Endothelial cell (in vitro differentiated cells): ENCODE measurements around the gene UTRN. TPM values are rescaled to one million over a fixed set of nuclear protein-coding genes. Genes with fewer than 3 reads are reported as not detected.

Experiments
- DNase-seq: peaks from one replicate; pipeline ENCODE4 v3.0.0; 2021; ENCODE audit warnings: low spot score
- H3K27ac Mint-ChIP-seq: one replicate; pipeline ENCODE4 v1.8.0; 2021; ENCODE audit warnings: mixed read lengths, inconsistent platforms; ENCODE audit not compliant: unreplicated experiment
- H3K27me3 Mint-ChIP-seq: one replicate; pipeline ENCODE4 v1.8.0; 2021; ENCODE audit warnings: mild to moderate bottlenecking, moderate library complexity, mixed read lengths, inconsistent platforms; ENCODE audit not compliant: unreplicated experiment
- H3K36me3 Mint-ChIP-seq: one replicate; pipeline ENCODE4 v1.8.0; 2021; ENCODE audit warnings: mild to moderate bottlenecking, low read depth, mixed read lengths, inconsistent platforms; ENCODE audit not compliant: unreplicated experiment
- H3K4me1 Mint-ChIP-seq: one replicate; pipeline ENCODE4 v1.8.0; 2021; ENCODE audit warnings: mild to moderate bottlenecking, mixed read lengths, inconsistent platforms; ENCODE audit not compliant: unreplicated experiment
- H3K4me3 Mint-ChIP-seq: one replicate; pipeline ENCODE4 v1.8.0; 2021; ENCODE audit warnings: mild to moderate bottlenecking, mixed read lengths, inconsistent platforms; ENCODE audit not compliant: unreplicated experiment
- H3K9me3 Mint-ChIP-seq: one replicate; pipeline ENCODE4 v1.8.0; 2021; ENCODE audit warnings: mixed read lengths, inconsistent platforms; ENCODE audit not compliant: unreplicated experiment
- CTCF ChIP-seq: fragments of 200-600 bp; sonication (generic); IDR thresholded peaks from one replicate; pipeline ENCODE4 v1.5.0; 2021; ENCODE audit warnings: antibody characterized with exemption; ENCODE audit not compliant: unreplicated experiment
- total RNA-seq: library from RNA; stranded (reverse); fragmentation: NEBNext Ultra II Directional; extraction: Animal tissue kit (Norgen Biotek cat#: 25700); gene quantifications from one replicate; pipeline ENCODE4 v1.2.1, GENCODE V29; 2021; ENCODE audit not compliant: unreplicated experiment

The UTRN gene
- total RNA-seq, 1 donor from 2014 or later: 164 TPM

- Mint-ChIP-seq H3K4me3 (no peak overlapping the region), H3K4me1 (peaks cover 42% of the 10 kb centered on the region), H3K36me3 (peaks cover 4% of the 10 kb centered on the region), H3K27me3 (no peaks in the 10 kb centered on the region), H3K27ac (peak overlapping the region; percentile 28), H3K9me3 (no peaks in the 10 kb centered on the region)
- no peak for TF ChIP-seq CTCF
- DNase-seq: no peak
These were observed 31.1 kb downstream of the UTRN start for GRCh38 chr6:144315981-144316861.

GRCh38 chr6:144316862-144317195 lies 31.7 kb downstream of the UTRN start:
- Mint-ChIP-seq H3K27me3 (no peaks in the 10 kb centered on the region), H3K4me3 (no peak overlapping the region), H3K4me1 (peaks cover 42% of the 10 kb centered on the region), H3K36me3 (peaks cover 4% of the 10 kb centered on the region), H3K9me3 (no peaks in the 10 kb centered on the region), H3K27ac (peak overlapping the region; percentile 28)
- TF ChIP-seq CTCF: no peak
- DNase-seq: no peak

- peaks cover 4% of the 10 kb centered on the region for H3K36me3 Mint-ChIP-seq
- H3K9me3 Mint-ChIP-seq: no peaks in the 10 kb centered on the region
- no peak overlapping the region for H3K4me3 Mint-ChIP-seq
- H3K27ac Mint-ChIP-seq: peak overlapping the region; percentile 78
- DNase-seq: no peak
- peaks cover 42% of the 10 kb centered on the region for H3K4me1 Mint-ChIP-seq
- H3K27me3 Mint-ChIP-seq: peaks cover under 1% of the 10 kb centered on the region
- no peak for TF ChIP-seq CTCF
These were observed 32.6 kb downstream of the UTRN start for GRCh38 chr6:144317736-144318135.

- H3K27ac Mint-ChIP-seq: no peak overlapping the region
These were observed 34.1 kb downstream of the UTRN start for GRCh38 chr6:144319211-144319610.

More at GRCh38 chr6:144319211-144319610, 34.1 kb downstream of the UTRN start:
- no peaks in the 10 kb centered on the region for H3K36me3 Mint-ChIP-seq
- peaks cover 2% of the 10 kb centered on the region for H3K27me3 Mint-ChIP-seq
- no peak for TF ChIP-seq CTCF
- H3K4me1 Mint-ChIP-seq: peaks cover 44% of the 10 kb centered on the region
- no peak for DNase-seq
- H3K9me3 Mint-ChIP-seq: no peaks in the 10 kb centered on the region
- H3K4me3 Mint-ChIP-seq: no peak overlapping the region
